HepG2 (cell line): ENCODE measurements around the gene CLEC10A. TPM values are rescaled to one million over a fixed set of nuclear protein-coding genes. Genes with fewer than 3 reads are reported as not detected.

Experiments used
- CBX1 ChIP-seq: IDR thresholded peaks from one replicate; pipeline ENCODE4 v1.6.1; 2016; ENCODE audit warnings: antibody characterized with exemption, low read depth
- ELF1 ChIP-seq: sonication (generic); formaldehyde crosslinking; IDR thresholded peaks from 2 replicates; pipeline ENCODE4 v1.4.0; 2020; ENCODE audit warnings: missing genetic modification reagents
- FOSL2 ChIP-seq: sonication (generic); formaldehyde crosslinking; IDR thresholded peaks from 2 replicates; pipeline ENCODE4 v1.4.0; 2020; ENCODE audit warnings: missing genetic modification reagents
- GMEB2 ChIP-seq: IDR thresholded peaks from 2 replicates; pipeline ENCODE4 v1.6.1; 2016; ENCODE audit warnings: missing biosample characterization, missing genetic modification reagents, low read depth
- HMG20A ChIP-seq: IDR thresholded peaks from 2 replicates; pipeline ENCODE4 v1.6.1; 2016; ENCODE audit warnings: borderline replicate concordance
- IRF1 ChIP-seq: sonication (generic); formaldehyde crosslinking; IDR thresholded peaks from 2 replicates; pipeline ENCODE4 v1.4.0; 2020; ENCODE audit warnings: low read depth, mild to moderate bottlenecking, missing genetic modification reagents
- KDM3A ChIP-seq: IDR thresholded peaks from 2 replicates; pipeline ENCODE4 v1.6.1; 2018; ENCODE audit warnings: low read depth, missing compliant biosample characterization
- RXRB ChIP-seq: IDR thresholded peaks from 2 replicates; pipeline ENCODE4 v1.6.1; 2016; ENCODE audit warnings: borderline replicate concordance, missing genetic modification reagents, missing compliant biosample characterization
- TARDBP ChIP-seq: sonication (generic); formaldehyde crosslinking; IDR thresholded peaks from 2 replicates; pipeline ENCODE4 v1.8.0; 2022; ENCODE audit warnings: mild to moderate bottlenecking, missing genetic modification reagents
- TBX2 ChIP-seq: sonication (generic); formaldehyde crosslinking; IDR thresholded peaks from 2 replicates; pipeline ENCODE4 v1.5.0; 2020; ENCODE audit warnings: missing genetic modification reagents, mild to moderate bottlenecking, borderline replicate concordance
- TERF1 ChIP-seq: sonication (generic); formaldehyde crosslinking; IDR thresholded peaks from 2 replicates; pipeline ENCODE4 v1.8.0; 2022; ENCODE audit warnings: mild to moderate bottlenecking, missing genetic modification reagents, moderate library complexity
- ZFP36L1 ChIP-seq: sonication (generic); formaldehyde crosslinking; IDR thresholded peaks from 2 replicates; pipeline ENCODE4 v1.8.0; 2022; ENCODE audit warnings: mild to moderate bottlenecking, missing genetic modification reagents, moderate library complexity
- ZFY ChIP-seq: sonication (generic); formaldehyde crosslinking; IDR thresholded peaks from 2 replicates; pipeline ENCODE4 v1.4.0; 2020; ENCODE audit warnings: missing genetic modification reagents
- ZHX1 ChIP-seq: sonication (generic); formaldehyde crosslinking; IDR thresholded peaks from 2 replicates; pipeline ENCODE4 v1.8.1; 2022; ENCODE audit warnings: low read depth, mild to moderate bottlenecking, missing genetic modification reagents
- ZKSCAN8 ChIP-seq: IDR thresholded peaks from 2 replicates; pipeline ENCODE4 v1.6.1; 2016; ENCODE audit warnings: borderline replicate concordance, missing genetic modification reagents, missing compliant biosample characterization
- ZNF12 ChIP-seq: sonication (generic); formaldehyde crosslinking; IDR thresholded peaks from 2 replicates; pipeline ENCODE4 v1.5.0; 2020; ENCODE audit warnings: missing genetic modification reagents
- ZNF639 ChIP-seq: conservative IDR thresholded peaks from 2 replicates; pipeline ENCODE4 v1.6.1; 2018; ENCODE audit warnings: missing genetic modification reagents
- ZNF670 ChIP-seq: sonication (generic); formaldehyde crosslinking; IDR thresholded peaks from 2 replicates; pipeline ENCODE4 v1.8.0; 2022; ENCODE audit warnings: mild to moderate bottlenecking, missing genetic modification reagents, borderline replicate concordance
- ZNF777 ChIP-seq: sonication (generic); formaldehyde crosslinking; IDR thresholded peaks from 2 replicates; pipeline ENCODE4 v1.4.0; 2020; ENCODE audit warnings: missing genetic modification reagents
- ZNF792 ChIP-seq: IDR thresholded peaks from 2 replicates; pipeline ENCODE4 v1.6.1; 2016
- polyA plus RNA-seq, 8 experiments: library from polyadenylated mRNA; depleted of rRNA in 3 of 8; stranded (reverse) in 7 of 8; unstranded in 1 of 8; fragments of >200 nt; fragmentation: Illumina TruSeq in 4 of 8; extraction: Trizol in 4 of 8; gene quantifications; 2 replicates each; pipeline versions ENCODE4 v1.2.1 to v1.2.3, GENCODE V29; 2011 to 2016; ENCODE audit warnings: low read depth in 4 of 8, missing spikeins in 1 of 8, mixed read lengths in 1 of 8; ENCODE audit not compliant: insufficient read depth in 1 of 8
- total RNA-seq, 5 experiments: library from RNA; depleted of rRNA; stranded (reverse); fragments of >200 nt; fragmentation: Illumina TruSeq; extraction: Trizol; gene quantifications; 2 replicates each; pipeline ENCODE4 v1.2.3, GENCODE V29; 2016; ENCODE audit warnings: low read depth in 1 of 5

The CLEC10A gene
- total and polyA plus RNA-seq, 2 of the 13 experiments (the other 11 are each of a cell fraction or from before 2014, with no cell fraction given): 0.33 TPM; not detected in 1

- TF ChIP-seq ZHX1 (CRISPR knock-in tag) (peak; percentile 71; the same call in 1 of the 2 replicates), ZNF792 (CRISPR knock-in tag) (peak; percentile 67; the same call in 1 of the 2 replicates), ZNF670 (CRISPR knock-in tag) (peak; percentile 19; the same call in 1 of the 2 replicates), TBX2 (peak; percentile 96), FOSL2 (peak; percentile 63; the same call in 1 of the 2 replicates), ZNF12 (CRISPR knock-in tag) (peak; percentile 36; the same call in 1 of the 2 replicates), ZFY (CRISPR knock-in tag) (peak; percentile 73), HMG20A (CRISPR knock-in tag) (peak; percentile 46; the same call in 1 of the 2 replicates), ELF1 (CRISPR knock-in tag) (no peak), ZNF777 (peak; percentile 8; the same call in 1 of the 2 replicates), CBX1 (peak; percentile 36), ZKSCAN8 (CRISPR knock-in tag) (peak; percentile 69; the same call in 1 of the 2 replicates), TERF1 (CRISPR knock-in tag) (0 out of 2 replicates have a peak, but pooled peaks have one; percentile 36), ZNF639 (CRISPR knock-in tag) (peak; percentile 63), KDM3A (CRISPR knock-in tag) (peak; percentile 87), RXRB (peak; percentile 63), GMEB2 (CRISPR knock-in tag) (no peak), TARDBP (CRISPR knock-in tag) (peak; percentile 93), ZFP36L1 (CRISPR knock-in tag) (0 out of 2 replicates have a peak, but pooled peaks have one; percentile 83), IRF1 (CRISPR knock-in tag) (peak; percentile 87; the same call in 1 of the 2 replicates)
Observed at GRCh38 chr17:7114241-7114874, 34.3 kb upstream of the CLEC10A start, which contains the start of gene ASGR2 (continued).
